Neuron (in vitro differentiated cells): Measurements from ENCODE around the gene SV2C.

ENCODE experiments used
- H2AFZ ChIP-seq: one replicate; pipeline ENCODE4 v1.6.1; 2013; ENCODE audit warnings: low read depth, mild to moderate bottlenecking, inconsistent platforms, low read length, moderate library complexity
- H3K27me3 ChIP-seq: one replicate; pipeline ENCODE4 v1.6.1; 2013; ENCODE audit warnings: low read length; ENCODE audit not compliant: insufficient read depth
- H3K36me3 ChIP-seq: one replicate; pipeline ENCODE4 v1.6.1; 2013; ENCODE audit warnings: low read length; ENCODE audit not compliant: insufficient read depth
- H3K4me1 ChIP-seq: one replicate; pipeline ENCODE4 v1.6.1; 2013; ENCODE audit warnings: low read length; ENCODE audit not compliant: insufficient read depth
- H3K4me3 ChIP-seq: 2 replicates; pipeline ENCODE4 v1.5.1; 2013; ENCODE audit warnings: mild to moderate bottlenecking, low read length, moderate library complexity
- H3K9me3 ChIP-seq: one replicate; pipeline ENCODE4 v1.6.1; 2013; ENCODE audit warnings: low read length

The SV2C gene

DNA sequence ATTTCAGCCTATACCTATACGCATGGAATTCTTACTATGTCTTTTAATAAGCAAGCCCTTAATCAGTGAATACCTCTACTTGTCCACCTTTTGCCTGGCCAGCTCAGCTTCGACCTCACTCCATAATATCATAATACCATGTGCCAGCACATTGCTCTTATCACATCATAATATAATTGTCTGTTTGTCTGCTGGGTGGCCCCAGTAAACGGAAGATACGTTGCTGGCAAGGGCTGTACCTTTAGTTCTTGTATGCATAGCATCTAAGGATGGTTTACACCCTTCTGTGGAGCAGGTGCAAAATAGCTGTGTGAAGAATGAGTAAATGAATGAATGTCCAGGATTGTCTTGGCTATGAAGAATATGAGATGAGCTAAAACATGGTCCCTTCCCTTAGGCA lies 29.9 kb downstream of the SV2C start:
- H2AFZ ChIP-seq: no peak overlapping the region
- H3K36me3 ChIP-seq: no peaks in the 10 kb centered on the region
- H3K27me3 ChIP-seq: no peaks in the 10 kb centered on the region
- no peak overlapping the region for H3K4me3 ChIP-seq
- no peaks in the 10 kb centered on the region for H3K9me3 ChIP-seq
- peaks cover 10% of the 10 kb centered on the region for H3K4me1 ChIP-seq

DNA sequence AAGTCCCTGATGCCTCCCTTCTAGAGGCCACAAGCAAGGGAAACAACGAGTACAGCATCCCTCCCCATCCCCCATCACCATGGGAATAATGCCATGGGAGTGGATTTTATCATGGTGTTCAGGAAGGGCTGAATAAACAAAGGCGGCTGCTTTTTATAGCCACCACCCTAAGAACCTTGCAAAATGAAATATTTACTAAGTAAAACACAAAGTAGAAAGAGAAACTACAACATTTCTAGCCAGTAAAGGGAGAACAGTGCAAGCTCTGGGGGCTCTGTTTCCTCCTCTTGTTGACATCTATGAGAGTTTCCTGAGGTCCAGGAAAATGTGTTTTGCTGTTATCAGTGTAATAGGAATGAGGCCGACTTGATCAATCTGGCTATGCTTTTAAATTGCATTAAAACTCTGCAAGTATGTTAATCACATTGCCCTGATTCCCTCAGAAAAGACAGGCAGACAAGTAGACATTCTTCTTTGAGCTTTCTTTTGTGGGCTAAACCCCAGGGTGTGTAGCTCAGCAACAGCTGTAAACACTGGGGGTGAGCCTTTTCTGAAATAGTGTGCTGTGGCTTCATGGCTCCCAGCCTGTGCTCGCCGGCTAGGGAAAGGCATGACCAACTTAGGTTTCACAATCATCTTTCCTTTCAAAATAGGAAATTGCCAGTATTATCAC lies 31.1 kb downstream of the SV2C start:
- Histone ChIP-seq H3K36me3 (no peaks in the 10 kb centered on the region), H3K4me3 (no peak overlapping the region), H3K9me3 (no peaks in the 10 kb centered on the region), H2AFZ (no peak overlapping the region), H3K4me1 (peaks cover 10% of the 10 kb centered on the region), H3K27me3 (no peaks in the 10 kb centered on the region)

DNA sequence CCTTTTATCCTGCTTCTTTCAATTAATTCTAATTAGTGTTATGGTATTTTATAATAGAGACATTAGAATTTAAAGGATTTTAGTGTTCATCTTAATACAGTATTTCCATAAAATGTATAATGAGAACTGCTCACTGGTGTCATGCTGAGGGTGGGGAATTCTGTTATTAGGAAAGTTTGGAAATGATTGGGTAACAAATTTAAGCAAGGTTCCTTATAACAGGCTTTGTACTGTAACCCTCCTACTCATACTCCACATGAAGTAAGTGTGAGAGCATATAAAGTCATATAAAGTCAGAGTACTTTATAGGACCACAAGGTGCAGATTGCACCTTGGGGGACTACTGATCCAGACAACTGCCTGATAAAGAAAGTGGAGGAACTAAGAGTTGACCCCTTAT lies 42.2 kb downstream of the SV2C start:
- H3K9me3 ChIP-seq: no peaks in the 10 kb centered on the region
- no peaks in the 10 kb centered on the region for H3K4me1 ChIP-seq
- no peak overlapping the region for H3K4me3 ChIP-seq
- peaks cover 3% of the 10 kb centered on the region for H3K27me3 ChIP-seq
- no peaks in the 10 kb centered on the region for H3K36me3 ChIP-seq
- no peak overlapping the region for H2AFZ ChIP-seq

DNA sequence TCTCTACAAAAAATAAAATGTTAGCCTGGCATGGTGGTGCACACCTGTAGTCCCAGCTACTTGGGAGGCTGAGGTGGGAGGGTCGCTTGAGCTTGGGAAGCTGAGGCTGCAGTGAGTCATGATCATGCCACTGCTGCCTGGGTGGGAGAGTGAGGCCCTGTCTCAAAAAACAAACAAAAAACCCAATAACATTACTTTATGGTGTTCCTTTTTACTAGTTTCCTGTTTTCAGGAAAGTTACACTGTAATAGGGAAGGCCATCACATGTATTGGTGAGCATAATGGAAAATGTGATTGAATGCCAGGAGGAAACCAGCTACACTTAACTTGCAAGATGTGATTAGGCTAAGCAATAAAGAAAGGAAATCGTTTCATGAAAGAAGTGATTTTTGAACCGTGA lies 42.7 kb downstream of the SV2C start:
- no peaks in the 10 kb centered on the region for H3K9me3 ChIP-seq
- H3K4me3 ChIP-seq: no peak overlapping the region
- no peak overlapping the region for H2AFZ ChIP-seq
- H3K27me3 ChIP-seq: peaks cover 3% of the 10 kb centered on the region
- H3K36me3 ChIP-seq: no peaks in the 10 kb centered on the region
- no peaks in the 10 kb centered on the region for H3K4me1 ChIP-seq

DNA sequence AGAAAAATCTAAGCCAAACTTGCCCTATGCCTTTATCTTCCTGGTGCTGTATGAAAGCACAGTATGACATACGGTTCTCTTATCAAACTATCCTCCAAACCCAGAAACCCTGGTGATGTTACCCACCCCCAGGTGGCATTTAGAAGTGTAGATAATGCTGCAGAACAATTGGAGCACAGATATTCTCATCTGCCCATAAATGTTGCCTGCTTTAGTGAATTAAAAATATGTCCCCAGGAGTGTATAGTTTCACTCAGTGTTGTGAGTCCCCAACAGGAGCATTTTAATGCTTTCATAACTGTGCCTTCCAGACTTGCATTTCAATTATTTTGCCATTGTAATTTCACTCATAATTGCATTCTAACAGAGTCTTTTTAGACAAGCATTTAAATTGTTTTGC lies 50.8 kb downstream of the SV2C start:
- H2AFZ ChIP-seq: no peak overlapping the region
- H3K27me3 ChIP-seq: no peaks in the 10 kb centered on the region
- no peak overlapping the region for H3K4me3 ChIP-seq
- H3K36me3 ChIP-seq: no peaks in the 10 kb centered on the region
- no peaks in the 10 kb centered on the region for H3K9me3 ChIP-seq
- no peaks in the 10 kb centered on the region for H3K4me1 ChIP-seq

DNA sequence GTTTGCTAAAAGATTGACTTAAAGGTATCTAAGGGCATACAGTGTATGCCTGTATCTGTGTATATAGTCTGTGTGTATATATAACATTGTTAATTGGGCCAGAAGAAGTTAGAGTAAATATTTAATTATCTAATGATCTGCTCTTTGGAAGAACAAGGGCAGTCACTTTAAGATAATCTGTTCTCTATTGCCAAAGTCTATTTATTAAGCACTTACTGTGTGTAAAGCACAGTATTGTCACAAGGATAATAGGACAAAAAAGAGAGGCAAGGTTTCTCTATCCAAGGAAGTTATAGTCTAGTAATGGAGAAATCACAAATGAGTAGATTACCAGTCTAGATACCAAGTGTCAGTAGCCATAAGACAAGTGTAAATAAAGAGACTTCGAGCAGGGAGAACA lies 51.5 kb downstream of the SV2C start:
- Histone ChIP-seq H2AFZ (no peak overlapping the region), H3K9me3 (no peaks in the 10 kb centered on the region), H3K4me3 (no peak overlapping the region), H3K27me3 (no peaks in the 10 kb centered on the region), H3K36me3 (no peaks in the 10 kb centered on the region), H3K4me1 (no peaks in the 10 kb centered on the region)

DNA sequence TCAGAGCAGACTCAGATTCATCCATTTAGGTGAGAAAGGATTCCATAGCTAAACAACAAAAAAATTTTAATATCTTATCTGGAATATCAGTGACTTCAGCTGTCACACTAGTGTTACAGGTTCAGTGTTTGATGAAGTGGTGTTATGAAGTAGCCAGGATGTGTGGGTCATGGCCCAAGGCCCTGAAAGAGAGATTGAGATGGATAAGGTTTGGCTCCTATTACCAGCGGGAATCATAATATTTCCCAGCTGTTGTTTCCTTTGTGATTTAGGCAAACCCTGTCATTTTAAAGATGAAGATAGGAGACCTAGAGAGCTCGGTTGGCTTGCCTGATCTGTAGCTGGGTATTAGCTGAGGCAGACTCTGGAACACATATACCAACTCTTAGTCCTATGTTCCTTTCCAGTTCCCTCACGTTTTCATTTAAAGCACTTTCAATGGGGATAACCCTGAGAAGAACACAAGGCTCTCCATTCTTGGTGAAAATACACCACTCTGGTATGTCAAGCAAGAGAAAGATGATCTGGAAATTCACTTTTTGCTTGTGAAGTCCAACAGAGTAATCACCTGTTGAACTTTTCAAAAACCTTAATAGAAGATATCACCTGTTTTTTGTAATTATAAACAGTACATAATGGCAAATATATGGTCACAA lies 54.8 kb downstream of the SV2C start:
- H3K36me3 ChIP-seq: no peaks in the 10 kb centered on the region
- H3K4me1 ChIP-seq: no peaks in the 10 kb centered on the region
- H2AFZ ChIP-seq: no peak overlapping the region
- no peaks in the 10 kb centered on the region for H3K27me3 ChIP-seq
- H3K4me3 ChIP-seq: no peak overlapping the region
- H3K9me3 ChIP-seq: no peaks in the 10 kb centered on the region

DNA sequence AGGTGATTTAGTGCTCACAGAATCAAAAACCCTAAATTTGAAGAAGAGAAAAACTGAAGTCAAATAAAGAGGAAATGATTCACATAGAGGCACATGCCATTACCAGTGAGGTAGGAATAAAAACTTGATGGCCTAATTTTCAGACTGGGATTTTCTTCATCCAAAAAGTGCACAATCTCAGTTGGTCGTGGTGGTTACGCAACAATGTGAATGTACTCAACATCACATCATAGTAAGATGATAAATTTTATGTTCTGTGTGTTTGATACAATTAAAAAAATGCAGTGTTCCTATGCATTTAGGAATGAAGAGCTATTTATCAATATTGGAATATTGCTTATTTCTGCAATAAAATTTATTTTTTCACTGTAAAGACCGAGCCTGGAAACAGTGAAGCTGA lies 60.7 kb downstream of the SV2C start:
- Histone ChIP-seq H2AFZ (no peak overlapping the region), H3K36me3 (no peaks in the 10 kb centered on the region), H3K27me3 (no peaks in the 10 kb centered on the region), H3K4me3 (no peak overlapping the region), H3K4me1 (no peaks in the 10 kb centered on the region), H3K9me3 (no peaks in the 10 kb centered on the region)

DNA sequence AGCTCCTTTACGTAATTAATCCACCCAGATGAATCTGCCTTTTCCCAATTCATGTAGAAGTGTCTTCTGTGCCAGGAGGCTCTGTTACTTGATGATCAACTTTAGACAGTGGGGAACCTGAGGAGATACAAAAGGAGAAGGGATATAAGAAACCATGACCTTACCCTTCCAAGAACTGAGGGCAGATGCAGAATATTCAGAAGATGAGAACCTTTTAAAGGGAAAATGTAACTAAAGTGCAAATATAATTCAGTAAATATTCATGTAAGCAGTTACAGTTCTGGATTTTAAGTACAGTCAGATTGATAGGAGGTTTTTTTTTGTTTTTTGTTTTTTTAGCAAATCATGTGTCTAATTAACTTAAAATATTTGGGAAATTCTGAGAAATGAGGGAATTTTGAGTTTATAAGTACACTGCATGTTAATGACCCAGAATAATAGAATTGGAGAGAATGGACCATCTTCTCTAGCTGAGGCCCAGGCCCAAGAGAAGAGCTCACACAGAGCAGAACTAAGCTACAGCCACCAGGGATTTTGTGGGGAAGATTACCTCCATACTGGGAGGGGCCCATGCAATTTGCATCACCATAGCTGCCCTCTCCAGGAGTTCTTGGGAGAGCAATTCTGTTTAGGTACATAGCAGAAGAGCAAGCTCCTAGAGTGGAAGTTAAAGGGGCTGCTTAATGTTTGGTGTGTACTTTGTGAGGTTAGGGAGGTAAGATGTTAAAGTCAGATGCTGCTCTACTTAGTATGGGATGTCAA lies 61.5 kb downstream of the SV2C start:
- Histone ChIP-seq H3K36me3 (no peaks in the 10 kb centered on the region), H3K4me1 (no peaks in the 10 kb centered on the region), H3K4me3 (no peak overlapping the region), H2AFZ (no peak overlapping the region), H3K9me3 (no peaks in the 10 kb centered on the region), H3K27me3 (no peaks in the 10 kb centered on the region)

DNA sequence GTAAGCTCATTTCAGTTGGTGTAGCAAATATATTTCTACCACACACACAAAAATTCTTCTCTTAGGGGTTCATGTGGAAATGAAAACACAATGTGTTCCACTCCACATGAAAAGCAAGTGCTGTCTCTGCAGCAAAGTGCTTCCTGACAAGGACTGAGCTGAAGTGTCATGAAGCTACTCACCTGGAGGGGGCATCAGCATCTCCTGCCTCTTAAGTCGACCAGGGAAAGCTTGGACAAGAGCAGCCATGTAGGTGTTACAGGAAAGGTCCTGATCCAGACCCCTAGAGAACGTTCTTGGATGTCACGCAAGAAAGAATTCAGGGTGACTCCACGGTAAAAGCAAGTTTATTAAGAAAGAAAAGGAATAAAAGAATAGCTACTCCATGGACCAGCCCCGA lies 62.8 kb downstream of the SV2C start:
- no peaks in the 10 kb centered on the region for H3K9me3 ChIP-seq
- H3K27me3 ChIP-seq: no peaks in the 10 kb centered on the region
- no peak overlapping the region for H2AFZ ChIP-seq
- no peak overlapping the region for H3K4me3 ChIP-seq
- no peaks in the 10 kb centered on the region for H3K4me1 ChIP-seq
- H3K36me3 ChIP-seq: no peaks in the 10 kb centered on the region

DNA sequence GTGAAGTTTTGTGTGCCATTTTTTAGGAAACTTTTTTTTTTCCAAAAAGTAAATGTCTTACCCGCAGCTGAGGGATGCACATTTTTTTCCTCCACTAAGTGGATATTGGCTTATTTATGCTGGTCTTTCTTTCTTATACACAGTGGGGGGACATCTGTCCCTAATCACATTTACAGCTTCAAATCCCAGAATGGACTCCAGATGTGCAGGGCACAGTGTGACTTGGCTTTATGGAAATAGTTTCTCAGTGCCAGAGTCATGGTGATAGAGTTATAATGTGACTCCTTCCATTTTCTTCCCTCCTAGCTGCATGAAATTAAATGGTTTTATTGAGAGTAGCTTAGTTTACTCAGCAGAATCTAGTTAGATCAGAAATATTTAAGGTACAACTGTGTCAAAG lies 66.5 kb downstream of the SV2C start:
- no peaks in the 10 kb centered on the region for H3K4me1 ChIP-seq
- H3K27me3 ChIP-seq: no peaks in the 10 kb centered on the region
- H3K36me3 ChIP-seq: no peaks in the 10 kb centered on the region
- no peaks in the 10 kb centered on the region for H3K9me3 ChIP-seq
- H3K4me3 ChIP-seq: no peak overlapping the region
- no peak overlapping the region for H2AFZ ChIP-seq

DNA sequence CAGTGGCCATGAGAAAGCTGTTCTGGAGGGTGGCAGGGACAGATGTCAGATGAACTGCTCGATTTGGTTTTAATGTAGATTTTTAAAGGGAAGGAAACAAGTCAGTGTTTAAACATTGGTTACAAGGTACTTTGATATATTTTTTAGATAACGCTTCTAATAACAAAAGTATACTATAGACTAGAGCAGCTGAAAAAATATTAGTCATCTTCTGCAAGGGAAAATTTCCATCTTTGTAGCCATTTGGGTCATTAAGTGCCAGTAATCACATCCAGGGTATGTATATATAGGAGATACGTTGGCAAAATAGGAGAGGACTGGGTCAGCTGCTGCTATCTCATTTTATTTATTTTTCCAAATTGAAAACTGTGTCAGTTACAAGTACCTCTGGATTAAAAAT lies 69.0 kb downstream of the SV2C start:
- no peaks in the 10 kb centered on the region for H3K27me3 ChIP-seq
- no peak overlapping the region for H2AFZ ChIP-seq
- no peaks in the 10 kb centered on the region for H3K9me3 ChIP-seq
- no peaks in the 10 kb centered on the region for H3K4me1 ChIP-seq
- no peaks in the 10 kb centered on the region for H3K36me3 ChIP-seq
- no peak overlapping the region for H3K4me3 ChIP-seq

DNA sequence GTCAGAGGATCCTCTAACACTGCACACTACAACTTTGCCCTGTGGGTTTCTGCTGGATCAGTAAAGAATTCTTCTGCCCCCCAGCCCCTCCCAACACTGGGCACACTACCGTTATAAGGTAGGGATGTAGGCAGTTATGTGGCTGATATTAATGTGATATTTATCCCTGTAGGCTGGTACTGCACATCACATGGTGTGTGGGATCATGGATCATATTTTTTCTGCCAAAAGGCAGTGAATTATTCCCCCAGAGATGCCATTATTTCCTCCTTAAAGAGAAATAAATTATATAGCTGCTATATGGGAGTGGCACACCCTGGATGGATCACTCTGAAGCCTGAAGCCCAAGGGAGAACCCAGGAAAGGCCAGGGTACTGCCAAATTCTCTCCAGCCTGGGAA lies 69.5 kb downstream of the SV2C start:
- Histone ChIP-seq H3K27me3 (no peaks in the 10 kb centered on the region), H3K9me3 (no peaks in the 10 kb centered on the region), H3K4me3 (no peak overlapping the region), H2AFZ (no peak overlapping the region), H3K4me1 (no peaks in the 10 kb centered on the region), H3K36me3 (no peaks in the 10 kb centered on the region)
